PC-9 (cell line): ENCODE results near the gene MUS81.

ENCODE experiments used
- CTCF ChIP-seq: fragments of 200-600 bp; sonication (generic); conservative IDR thresholded peaks from 2 replicates; pipeline ENCODE4 v1.6.1; 2017; ENCODE audit warnings: mixed run types, antibody characterized with exemption, mild to moderate bottlenecking, moderate library complexity
- EZH2 ChIP-seq: fragments of 200-600 bp; sonication (generic); IDR thresholded peaks from 2 replicates; pipeline ENCODE4 v1.8.0; 2017; ENCODE audit warnings: antibody characterized with exemption, low read depth

- TF ChIP-seq CTCF = no peak
- TF ChIP-seq EZH2 = no peak
These were observed 7.6 kb upstream of the MUS81 start for GRCh38 chr11:65852508-65853245.
